Activated naive CD4-positive, alpha-beta T cell treated with Interleukin-2 at 50 U/mL for 16 hours (primary cell): ENCODE data around the gene TNIK.
A peak's percentile ranks its signal among the peaks of the same experiment; 100 is the strongest.

ENCODE experiments used
- DNase-seq: peaks from one replicate; pipeline ENCODE4 v3.0.0-alpha.2; 2020

Gene TNIK

DNA sequence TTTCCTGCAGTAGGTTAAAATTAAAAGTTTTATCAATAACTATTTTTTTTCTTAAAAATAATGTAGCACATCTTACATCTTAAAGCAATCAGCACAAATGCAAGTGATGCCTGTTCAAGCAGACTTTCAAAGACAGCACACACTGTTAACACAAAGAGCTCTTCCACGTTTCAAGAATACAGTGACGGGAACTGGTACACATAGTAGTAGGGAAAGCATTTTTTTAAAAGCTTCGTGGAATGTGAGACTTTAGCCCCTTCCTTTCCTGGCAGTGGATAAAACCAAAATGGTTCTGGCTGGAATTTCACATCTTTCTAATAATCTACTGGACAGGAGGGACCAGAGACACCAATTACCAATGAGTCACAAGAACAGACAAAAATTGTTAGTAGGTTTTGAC is 400.2 kb downstream of the TNIK start:
- DNase-seq, result no peak

DNA sequence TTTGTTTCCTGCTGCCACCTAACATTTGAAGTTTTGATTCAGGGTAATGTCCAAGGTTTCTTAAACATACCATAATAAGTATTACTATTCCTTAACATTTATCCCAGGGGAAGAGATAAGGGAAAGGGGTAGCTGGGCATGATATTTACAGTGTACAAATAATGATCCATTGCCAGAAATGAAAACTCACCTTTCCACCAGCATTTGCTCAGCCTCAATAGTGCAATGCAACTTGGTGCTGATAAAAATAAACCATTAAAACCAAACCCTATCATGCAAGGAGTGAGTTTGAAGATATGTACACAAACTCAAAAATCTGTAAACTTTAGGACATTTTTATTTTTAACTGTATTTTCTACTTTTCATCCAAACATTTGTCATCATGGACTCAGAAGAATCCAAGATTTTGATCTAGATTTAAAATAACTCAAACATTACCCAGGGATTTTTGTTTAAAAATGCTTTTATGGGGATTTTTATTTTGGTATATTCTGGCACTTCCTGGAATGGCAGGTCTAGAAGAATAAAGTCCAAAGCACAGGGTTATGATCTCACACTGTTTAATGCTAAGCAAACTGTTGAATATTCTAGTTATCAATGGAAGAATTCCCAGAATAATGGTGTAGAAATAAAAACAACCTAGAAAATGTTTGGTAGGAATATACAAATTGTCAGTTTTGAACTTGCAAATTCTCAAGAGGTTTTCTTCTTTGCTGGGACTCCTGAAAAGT is 401.2 kb downstream of the TNIK start:
- DNase-seq, result no peak

DNA sequence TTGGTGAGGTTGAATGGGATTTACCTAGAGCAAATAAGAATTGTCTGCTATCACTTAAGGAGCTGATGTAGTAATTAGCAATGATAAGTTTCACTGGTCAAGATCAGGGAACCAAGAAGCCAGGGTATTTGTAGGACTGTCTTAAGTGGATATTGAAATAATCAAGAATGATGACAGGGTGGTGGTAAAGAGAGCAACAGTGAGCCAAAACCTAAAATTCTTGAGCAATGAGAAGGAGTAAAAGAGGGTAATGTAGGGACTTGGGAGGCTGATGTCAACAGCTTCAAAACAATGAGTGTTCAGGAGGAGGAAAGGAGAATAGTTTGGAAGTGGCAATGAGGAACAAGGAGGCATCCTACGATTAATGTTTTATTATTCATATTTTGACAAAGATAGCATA is 402.1 kb downstream of the TNIK start:
- DNase-seq, result no peak

DNA sequence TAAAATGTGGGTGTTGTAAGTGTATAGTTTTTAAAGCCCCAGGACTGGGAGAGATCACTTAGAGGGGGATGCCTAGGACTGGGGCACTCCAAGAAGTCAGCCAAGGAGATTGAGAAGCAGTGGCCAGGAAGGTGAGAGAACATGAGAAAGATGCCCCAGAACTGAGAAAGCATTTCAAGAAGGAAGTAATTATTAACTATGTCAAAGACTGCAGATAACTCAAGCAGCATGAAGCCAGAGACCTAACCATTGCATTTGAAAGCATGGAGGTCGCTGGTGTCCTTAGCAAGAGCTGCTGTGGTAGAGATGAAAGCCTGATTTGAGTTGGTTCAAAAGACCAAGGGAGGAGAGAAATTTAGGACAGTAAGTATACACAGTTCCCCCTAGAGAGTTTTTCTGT is 403.1 kb downstream of the TNIK start:
- DNase-seq, result no peak

DNA sequence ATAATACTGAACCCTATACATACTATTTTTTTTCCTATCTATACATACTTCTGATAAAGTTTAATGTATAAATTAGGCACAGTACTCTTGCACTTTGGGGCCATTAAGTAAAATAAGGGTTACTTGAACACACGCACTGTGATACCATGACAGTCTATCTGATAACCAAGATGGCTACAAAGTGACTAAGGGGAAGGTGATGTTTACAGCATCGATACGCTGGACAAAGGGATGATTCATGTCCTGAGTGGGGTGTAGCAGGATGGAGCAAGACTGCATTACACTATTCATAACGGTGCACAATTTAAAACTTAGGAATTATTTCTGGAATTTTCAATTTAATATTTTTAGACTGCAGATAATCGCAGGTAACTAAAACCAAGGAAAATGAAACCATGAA is 403.7 kb downstream of the TNIK start:
- DNase-seq, result no peak

DNA sequence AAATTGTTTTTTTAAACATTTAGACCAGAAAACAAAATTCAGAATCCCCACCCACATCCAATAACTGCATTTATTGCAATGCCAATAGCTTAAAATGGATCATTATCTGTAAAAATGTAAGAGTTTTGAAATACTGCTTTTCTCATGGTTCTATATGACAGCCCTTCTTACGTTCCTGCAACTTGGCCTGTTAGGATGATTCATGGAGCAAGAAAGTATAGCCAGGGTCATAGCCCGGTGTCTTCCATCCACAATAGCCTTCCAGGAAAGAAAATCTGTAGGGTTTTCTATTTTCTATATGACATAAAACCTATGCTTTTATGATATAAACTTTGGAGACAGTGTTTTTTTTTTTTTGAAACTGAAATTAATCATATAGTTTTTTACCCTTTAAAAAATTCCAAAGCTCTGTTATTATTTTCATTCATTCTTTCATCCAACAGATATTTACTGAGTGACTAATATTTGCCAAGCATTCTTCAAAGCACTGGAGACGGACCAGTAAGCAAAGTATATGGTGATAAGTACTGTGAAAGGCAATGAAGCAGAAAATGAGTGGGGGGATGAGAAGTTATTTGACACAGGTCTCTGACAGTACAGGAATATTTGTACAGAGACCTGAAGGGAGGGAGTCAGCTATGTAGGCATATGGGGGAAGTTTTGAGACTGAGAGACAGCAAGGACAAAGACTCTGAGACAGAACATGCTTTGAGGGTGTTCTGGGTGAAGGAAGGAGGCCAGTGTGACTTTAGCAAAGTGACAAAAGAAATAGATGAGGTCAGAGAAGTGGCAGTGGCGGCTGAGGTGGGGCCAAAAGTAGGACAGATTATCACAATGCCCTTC is 404.6 kb downstream of the TNIK start:
- no peak for DNase-seq

DNA sequence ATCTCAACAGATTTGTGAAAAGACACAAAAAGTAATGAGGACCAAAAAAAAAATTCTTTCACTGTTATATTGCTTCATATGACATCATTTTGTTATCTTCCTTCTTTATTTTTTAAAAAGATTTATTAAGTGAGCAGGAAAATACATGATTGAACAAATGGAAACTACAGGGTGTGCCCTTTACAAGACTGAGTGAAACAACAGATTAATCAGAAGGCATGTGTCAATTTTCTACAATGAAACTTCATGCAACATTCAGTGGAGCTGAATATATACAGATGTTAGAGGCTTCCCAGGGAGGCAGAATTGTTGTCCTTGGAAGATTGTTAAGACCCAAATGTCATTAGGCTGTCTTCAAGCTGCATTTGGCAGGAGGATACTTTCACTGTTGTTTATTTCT is 405.3 kb downstream of the TNIK start:
- DNase-seq, result no peak

DNA sequence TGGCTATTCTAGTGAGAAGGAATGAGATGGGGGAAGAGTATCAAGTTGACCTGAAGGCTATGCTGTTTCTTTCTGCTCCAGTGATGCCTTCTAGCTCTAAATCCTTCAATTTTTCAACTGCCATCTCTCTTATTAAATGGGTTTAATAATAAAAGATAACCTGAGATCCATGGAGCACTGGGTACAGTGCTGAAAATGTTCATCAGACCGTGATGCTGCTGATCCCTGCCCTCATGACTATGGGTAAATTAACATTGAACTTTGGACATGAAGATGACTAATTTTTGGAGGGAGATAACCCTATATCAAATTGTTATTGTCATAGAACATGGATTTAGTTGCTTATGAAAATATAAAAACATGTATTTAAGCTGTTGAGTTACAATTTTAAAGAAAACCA is 406.0 kb downstream of the TNIK start:
- DNase-seq, result no peak

DNA sequence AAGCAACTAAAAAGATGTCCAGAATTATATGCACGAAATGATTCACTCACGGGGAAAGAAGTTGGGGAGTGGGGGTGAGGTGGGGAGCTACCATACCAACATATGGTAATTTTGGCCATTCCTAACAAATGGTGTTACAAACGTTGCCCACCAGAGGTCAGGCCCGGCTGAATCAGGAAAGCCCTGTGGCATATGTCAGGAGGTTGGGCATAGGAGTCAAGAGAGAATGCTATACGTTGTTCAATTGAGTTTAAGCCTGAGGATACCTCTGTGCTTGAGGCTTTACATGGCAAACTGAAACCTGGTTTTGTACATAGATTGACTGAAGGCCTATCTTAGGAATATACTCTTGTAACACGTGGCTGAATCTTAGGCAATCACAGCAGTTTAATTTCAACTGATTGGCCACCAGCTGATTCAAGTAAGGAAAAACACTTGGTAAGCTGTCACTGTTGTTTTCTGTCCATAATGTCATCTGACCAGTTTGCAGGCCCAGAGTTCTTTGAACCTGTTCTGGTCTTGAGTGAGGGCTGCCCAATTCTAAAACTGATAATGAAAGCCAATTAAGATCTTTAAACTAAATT is 410.3 kb downstream of the TNIK start:
- peak; percentile 34 for DNase-seq

DNA sequence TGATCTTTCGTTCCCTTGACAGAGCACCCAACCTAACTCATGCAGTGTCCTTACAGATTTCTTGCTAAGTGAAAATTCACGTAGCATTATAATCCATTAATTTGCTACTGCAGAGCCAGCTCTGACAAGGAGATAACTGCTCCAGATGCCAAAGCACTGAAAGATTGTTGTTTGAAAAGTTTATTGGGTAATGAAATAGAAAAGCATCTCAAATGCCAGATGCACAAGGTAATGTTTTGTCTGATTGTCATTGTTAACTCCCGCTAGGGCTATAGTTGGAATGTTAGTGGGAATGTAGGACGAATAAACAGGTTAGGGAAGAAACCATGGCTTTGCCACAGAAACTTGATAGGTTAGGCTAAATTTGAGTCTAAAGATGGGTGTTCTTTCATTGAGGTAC is 413.4 kb downstream of the TNIK start:
- DNase-seq, result no peak

DNA sequence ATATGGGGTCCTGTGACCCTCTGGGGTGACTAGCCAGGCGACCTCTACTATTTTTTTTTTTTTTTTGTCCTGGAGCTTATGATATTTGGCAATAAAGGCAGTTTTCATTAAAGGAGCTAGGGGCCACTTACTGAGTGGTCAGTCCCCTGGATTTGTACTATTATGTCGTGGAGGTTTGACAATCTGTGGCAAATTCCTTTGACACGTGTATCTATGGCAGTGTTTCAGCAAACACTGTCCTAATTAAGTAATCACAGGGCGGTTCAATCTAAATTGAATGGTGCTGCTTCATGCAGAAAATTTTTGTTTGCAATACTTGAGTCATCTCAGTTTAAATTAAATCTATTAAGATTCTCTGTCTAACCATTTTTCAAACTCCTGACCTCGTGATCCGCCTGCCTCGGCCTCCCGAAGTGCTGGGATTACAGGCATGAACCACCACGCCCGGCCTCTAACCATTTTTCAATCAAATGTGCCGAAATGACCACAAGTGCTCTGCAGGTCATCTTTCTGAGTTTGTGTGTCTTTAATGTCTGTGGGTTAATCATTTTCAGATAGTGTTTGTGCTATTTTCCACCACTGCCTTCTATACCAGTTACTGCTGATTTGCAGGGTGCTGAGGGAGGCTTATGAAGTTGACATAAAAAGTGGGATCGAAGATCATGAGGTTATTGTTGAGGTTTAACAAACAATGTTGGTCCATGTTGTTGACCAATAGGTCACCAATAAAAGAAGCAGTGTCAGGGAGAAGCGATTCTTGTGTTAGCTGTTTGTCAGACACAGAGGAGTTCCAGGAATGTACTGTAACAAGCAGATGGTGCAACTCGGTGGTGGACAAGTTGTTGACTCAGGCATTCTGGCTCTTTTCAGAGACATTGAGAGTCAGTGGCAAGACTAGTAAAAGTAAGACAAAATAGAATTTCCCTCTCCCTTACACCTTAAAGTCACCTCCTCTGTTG is 415.1 kb downstream of the TNIK start:
- no peak for DNase-seq

DNA sequence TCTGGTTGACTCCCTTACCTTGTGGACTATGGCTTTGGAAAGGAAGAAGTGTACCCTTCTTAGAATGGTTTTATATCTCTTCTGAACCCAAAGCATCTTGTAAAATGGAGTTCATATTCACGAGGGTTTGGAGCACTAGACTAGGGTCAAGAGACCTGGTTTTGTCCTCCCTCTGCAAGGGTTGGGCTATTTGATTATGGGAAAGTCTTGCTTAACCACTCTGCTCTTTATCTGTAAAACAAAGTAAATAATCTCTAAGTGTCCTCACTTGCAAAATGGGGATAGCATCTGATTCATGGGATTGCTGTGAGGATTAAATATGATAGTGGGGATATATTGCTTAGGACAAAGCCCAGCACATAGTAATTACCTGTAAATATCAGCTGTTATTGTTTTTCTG is 415.8 kb downstream of the TNIK start:
- DNase-seq, result no peak

DNA sequence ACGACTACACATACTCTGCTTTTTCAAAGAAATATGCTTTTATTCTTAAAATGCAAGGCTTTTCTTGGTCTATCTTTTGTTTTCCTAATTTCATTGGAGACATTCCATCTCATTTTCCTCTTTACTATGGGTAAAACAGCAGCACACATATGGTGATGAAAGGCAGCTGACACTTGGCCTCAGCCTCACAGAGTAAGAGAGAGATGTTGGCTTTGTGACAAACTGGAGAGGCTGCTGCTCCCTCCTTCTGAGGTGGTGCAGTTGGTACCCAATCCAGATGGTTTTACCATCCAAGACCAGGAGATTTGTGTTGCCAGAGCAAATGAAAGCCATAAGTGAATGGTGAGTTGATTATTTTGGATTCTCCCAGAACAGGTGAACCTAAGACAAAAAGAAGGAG is 420.5 kb downstream of the TNIK start:
- no peak for DNase-seq

DNA sequence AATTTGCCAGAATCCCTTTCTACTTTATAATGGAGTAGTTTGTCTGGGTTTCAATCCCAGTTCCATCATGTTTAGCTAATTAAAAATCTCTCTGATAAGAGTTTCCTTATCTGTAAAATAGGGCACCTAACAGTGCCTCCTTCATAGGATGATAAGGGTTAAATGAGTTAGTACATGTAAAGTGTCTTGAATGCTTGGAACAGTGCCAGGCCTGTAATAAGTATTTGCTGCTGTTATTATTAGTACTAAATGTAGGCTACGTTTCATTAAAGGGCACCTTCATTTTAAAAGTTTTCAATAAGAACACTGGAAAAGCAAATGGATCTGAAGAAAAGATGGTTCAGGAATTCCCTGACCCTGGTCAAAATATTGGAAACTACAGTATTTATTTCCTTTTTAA is 421.9 kb downstream of the TNIK start:
- DNase-seq, result no peak

DNA sequence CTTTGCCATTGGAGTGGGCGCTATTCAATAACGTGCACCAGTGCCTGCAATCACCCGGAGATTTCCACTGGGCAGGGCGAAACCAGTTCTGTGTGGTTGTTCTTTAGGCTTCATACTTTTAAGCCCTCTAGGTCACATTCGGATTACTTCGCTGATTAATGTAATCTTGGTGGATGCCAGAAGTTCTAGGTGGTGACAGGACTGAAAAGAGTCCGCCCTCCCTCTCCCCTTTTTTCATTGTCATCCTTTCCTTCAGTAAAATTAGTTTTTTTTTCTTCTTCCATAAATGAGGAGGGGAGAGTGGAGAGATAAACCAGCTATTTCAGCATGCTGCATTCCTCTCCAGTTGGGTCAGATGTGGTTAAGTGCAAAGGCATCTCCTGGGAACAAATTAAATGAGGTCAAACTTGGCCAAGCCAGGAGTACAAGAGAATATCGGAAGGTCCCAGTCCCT is 431.4 kb downstream of the TNIK start:
- DNase-seq, result no peak

DNA sequence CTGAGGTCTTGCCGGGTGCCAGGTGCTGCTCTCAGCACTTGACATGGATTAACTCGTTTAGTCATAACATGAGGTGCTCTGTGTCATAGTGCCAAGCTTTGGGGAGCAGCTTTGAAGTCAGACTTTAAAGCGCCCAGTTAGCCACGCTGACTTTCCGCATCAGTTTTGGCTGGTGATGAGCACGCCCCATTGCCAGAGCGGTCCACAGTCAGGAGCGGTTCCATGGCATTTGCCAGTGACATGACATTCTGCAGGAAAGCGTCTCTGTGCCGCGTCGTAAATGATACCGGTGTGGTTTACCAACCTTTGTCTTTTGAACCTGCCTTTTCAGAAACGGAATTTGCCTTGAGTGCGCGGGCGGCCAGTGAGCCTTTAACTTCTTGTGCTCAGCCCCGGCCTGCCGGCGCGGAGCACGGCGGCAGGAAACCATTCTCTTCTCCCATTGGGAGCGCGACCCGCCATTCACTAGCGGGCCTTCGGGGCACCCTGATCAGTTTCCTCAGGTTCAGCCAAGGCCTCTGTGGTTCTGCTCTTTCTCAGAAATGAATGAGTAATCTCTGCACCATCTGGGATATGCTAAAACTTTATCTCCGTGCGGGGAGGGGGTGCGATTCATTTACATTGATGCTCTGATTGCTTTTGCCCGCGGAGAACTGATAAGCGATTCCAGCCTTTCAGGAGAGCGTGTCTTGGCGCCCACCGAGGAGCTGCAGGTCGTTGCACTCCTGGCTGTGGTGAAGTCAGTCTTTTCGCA is 432.0 kb downstream of the TNIK start:
- peak; percentile 48 for DNase-seq

DNA sequence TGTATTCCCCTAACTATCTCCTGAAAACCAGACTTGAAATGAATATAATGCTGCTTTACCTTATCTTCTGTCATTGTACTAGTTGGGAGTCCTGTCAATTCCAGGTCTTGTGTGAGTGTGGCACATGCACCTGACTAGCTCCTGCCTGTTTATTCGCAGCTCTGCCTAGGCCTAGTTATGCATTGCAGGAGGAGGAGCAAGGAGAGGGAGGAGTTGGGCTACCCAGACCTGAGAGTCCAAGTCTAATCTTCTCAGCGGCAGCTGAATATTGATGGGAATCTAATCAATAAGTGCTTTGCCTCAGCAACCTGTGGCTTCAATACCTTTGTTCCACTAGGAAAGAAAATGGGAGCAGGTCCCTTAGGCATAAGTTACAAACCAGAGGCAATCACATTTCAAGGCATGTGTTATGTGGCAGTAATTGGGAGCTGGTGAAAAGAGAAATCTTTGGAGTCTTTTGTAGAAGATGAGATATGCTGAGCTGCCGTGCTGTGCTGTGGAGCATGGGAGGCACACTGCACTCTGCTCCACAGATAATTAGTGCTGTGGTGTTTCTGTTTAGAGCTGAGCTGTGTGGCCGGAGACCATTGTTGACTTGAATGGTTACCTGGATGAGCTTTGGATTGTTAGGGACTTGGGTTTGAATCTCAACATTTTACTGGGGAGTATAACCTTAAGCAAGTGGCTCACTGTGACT is 433.5 kb downstream of the TNIK start, which contains the start of gene SLC2A2:
TSS of gene SLC2A2 (minus strand) at position 124 of the 697 bp plus-strand sequence. CDS start at position 74, 50 bp downstream.
- no peak for DNase-seq

DNA sequence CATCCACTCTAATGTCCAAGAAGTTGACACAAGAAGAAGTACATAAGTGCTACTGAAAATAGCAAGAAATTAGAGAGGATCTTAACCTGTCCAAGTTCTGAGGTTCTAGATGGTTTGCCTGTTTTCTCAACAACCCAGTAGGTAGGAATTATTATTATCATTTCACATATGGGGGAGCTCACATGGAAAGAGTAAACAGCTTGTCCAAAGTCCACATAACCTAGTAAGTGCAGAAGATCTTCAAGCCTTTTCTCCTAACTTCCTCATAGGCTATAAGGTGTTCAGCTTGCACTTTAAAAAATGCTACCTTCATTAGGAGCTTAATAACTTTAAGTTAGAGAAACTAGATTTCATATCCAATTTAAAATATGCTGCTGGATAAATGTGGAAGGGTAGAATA is 436.6 kb downstream of the TNIK start:
- DNase-seq, result no peak

DNA sequence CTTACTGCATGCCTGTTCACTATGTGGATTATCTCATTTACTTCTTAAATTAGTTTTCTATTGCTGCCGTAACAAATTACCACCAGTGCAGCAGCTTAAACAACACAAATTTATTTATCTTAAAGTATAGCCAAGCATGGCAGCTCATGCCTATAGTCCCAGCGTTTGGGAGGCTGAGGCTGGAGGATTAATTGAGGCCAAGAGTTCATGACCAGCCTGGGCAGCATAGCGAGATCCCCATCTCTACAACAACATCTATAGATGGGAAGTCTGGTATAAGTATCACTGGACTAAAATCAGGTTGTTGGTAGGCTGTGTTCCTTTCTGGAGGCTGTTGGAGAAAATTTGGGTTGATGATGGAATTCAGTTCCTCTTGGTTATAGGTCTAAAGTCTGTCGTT is 438.8 kb downstream of the TNIK start:
- DNase-seq, result no peak

DNA sequence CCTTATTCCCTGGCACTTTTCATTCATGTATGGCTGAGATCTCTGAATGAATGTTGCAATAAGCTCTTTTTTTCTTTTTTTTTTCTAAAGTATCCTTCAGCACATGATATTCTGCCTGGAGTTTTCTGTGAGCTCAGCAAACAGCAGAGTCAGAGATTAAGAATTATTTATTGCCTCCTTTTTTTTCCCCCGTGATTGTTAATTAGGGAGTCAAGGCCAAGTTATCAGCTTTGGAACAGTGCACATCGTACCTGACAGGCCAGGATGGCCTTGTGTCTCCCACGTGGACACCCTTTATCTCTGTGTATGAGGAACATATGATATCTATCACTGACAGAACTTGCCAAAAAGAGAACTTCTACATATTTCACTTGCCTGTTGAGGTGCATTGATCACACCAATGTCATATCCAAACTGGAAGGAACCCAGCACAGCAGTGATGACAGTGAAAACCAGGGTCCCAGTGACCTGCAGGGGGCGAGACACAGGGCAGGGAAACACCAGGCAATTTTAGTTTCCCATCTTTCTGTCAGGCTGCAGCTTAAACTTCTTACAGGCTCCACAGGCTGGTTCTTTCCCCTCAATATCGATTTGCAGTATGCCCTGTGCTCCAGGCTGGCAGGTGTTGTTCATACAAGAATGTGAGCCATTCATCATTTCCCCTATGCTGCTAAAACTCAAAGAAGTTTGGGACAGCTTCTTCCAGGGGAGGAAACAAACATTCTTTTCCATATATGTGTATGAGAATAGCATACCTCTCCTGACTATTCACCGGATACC is 441.9 kb downstream of the TNIK start:
- no peak for DNase-seq
